Neural cell (in vitro differentiated cells): ENCODE data around the gene ANAPC15.

Source experiments
- CTCF ChIP-seq: fragments of 450-650 bp; IDR thresholded peaks from 2 replicates; pipeline ENCODE4 v1.5.1; 2014; ENCODE audit warnings: antibody characterized with exemption, mild to moderate bottlenecking, moderate library complexity; ENCODE audit not compliant: poor library complexity, severe bottlenecking
- EP300 ChIP-seq: fragments of 450-650 bp; conservative IDR thresholded peaks from 2 replicates; pipeline ENCODE4 v1.6.1; 2014; ENCODE audit warnings: antibody characterized with exemption, mild to moderate bottlenecking, moderate library complexity; ENCODE audit not compliant: poor library complexity, severe bottlenecking
- EZH2 ChIP-seq: fragments of 200-600, 300-800 bp; shearing (Covaris generic), sonication (generic); IDR thresholded peaks from 2 replicates; pipeline ENCODE4 v1.6.1; 2014; ENCODE audit warnings: antibody characterized with exemption, low read length, borderline replicate concordance, mild to moderate bottlenecking; ENCODE audit not compliant: insufficient read depth, poor library complexity, severe bottlenecking
- POLR2AphosphoS5 ChIP-seq: IDR thresholded peaks from 2 replicates; pipeline ENCODE4 v1.6.1; 2012
- TAF1 ChIP-seq: IDR thresholded peaks from 2 replicates; pipeline ENCODE4 v1.6.1; 2012; ENCODE audit warnings: low read depth
- TF ChIP-seq, protein P1 (sequence below): IDR thresholded peaks from 2 replicates; pipeline ENCODE4 v1.6.1; 2012; ENCODE audit warnings: borderline replicate concordance

DNA sequence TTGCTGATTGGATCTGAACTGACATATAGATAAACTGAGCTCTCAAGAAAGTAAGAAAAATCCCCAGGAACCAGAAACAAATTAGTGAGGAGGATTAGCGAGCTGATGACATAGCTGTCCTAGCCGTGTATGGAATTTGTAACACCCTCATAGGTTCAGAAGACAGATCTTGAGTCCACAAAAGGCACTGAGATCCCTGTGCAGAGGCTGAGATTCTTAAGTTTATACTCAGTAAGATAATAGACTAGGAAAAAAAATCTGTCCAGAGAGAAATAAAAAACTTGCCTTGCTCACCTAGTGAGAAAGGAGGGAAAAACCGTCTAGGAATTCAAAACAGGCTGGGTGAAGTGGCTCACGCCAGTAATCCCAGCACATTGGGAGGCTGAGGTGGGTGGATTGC, 36.7 kb downstream of the ANAPC15 start:
- no peak for TF ChIP-seq CTCF
- no peak for TF ChIP-seq POLR2AphosphoS5
- no peak for TF ChIP-seq EZH2
- TF ChIP-seq, protein P1, sequence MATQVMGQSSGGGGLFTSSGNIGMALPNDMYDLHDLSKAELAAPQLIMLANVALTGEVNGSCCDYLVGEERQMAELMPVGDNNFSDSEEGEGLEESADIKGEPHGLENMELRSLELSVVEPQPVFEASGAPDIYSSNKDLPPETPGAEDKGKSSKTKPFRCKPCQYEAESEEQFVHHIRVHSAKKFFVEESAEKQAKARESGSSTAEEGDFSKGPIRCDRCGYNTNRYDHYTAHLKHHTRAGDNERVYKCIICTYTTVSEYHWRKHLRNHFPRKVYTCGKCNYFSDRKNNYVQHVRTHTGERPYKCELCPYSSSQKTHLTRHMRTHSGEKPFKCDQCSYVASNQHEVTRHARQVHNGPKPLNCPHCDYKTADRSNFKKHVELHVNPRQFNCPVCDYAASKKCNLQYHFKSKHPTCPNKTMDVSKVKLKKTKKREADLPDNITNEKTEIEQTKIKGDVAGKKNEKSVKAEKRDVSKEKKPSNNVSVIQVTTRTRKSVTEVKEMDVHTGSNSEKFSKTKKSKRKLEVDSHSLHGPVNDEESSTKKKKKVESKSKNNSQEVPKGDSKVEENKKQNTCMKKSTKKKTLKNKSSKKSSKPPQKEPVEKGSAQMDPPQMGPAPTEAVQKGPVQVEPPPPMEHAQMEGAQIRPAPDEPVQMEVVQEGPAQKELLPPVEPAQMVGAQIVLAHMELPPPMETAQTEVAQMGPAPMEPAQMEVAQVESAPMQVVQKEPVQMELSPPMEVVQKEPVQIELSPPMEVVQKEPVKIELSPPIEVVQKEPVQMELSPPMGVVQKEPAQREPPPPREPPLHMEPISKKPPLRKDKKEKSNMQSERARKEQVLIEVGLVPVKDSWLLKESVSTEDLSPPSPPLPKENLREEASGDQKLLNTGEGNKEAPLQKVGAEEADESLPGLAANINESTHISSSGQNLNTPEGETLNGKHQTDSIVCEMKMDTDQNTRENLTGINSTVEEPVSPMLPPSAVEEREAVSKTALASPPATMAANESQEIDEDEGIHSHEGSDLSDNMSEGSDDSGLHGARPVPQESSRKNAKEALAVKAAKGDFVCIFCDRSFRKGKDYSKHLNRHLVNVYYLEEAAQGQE, result no peak
- TF ChIP-seq EP300, result no peak
- TF ChIP-seq TAF1, result no peak
